ENCODE data around the gene GTSE1. TPM values are rescaled to one million over a fixed set of nuclear protein-coding genes. Genes with fewer than 3 reads are reported as not detected.

GTSE1 gene
- polyA plus RNA-seq, 2 of the 4 experiments (the other 2 are of a cell fraction), result 11.5 to 25.7 TPM

GRCh38 chr22:46260038-46260437, 36.6 kb upstream of the GTSE1 start:
- DNase-seq (ENCODE audit: low read depth in 1 of 2, low spot score in 1 of 2), result no peak
- H3K27ac ChIP-seq, result no peak overlapping the region
- 51% methylated on average over 5 of the region's 6 CpGs for WGBS (ENCODE audit: missing lambda C conversion rate)
- peaks cover 2% of the 10 kb centered on the region; the same call in 1 of the 3 replicates for H3K9me3 ChIP-seq
- ATAC-seq, result no peak
- POLR2A ChIA-PET, result interaction anchor here (1.2 kb wide), 1 partner anchor 8 kb away, joined by 3 read pairs; the partner anchor contains the start of gene TTC38
- no peak for FAIRE-seq
- H3K4me2 ChIP-seq, result no peak overlapping the region
- TF ChIP-seq EP300 (IDR thresholded peaks at IDR 0.05), result no peak
- TF ChIP-seq TFCP2L1 (CRISPR knock-in tag; IDR thresholded peaks at IDR 0.05), result no peak
- no peak for TF ChIP-seq HOXB13 (CRISPR knock-in tag; IDR thresholded peaks at IDR 0.05; ENCODE audit: low read depth)
- no peak for TF ChIP-seq CHD4 (IDR thresholded peaks at IDR 0.05; ENCODE audit: borderline replicate concordance)
- TF ChIP-seq HOXA7 (CRISPR knock-in tag; IDR thresholded peaks at IDR 0.05), result no peak
- no peak for TF ChIP-seq ESRRA (IDR thresholded peaks at IDR 0.05; ENCODE audit: borderline replicate concordance, low read length)
- TF ChIP-seq ZC3H11A (IDR thresholded peaks at IDR 0.05), result no peak
- no peaks in the 10 kb centered on the region for H3K4me1 ChIP-seq
- no peak overlapping the region for H3K4me3 ChIP-seq
- CTCF ChIA-PET, result no interaction called here

GRCh38 chr22:46262449-46263215, 34.0 kb upstream of the GTSE1 start:
- POLR2A ChIA-PET, result no interaction called here
- CTCF ChIA-PET, result no interaction called here
- DNase-seq (ENCODE audit: low read depth in 1 of 2, low spot score in 1 of 2), result no peak
- TF ChIP-seq SMC3 (IDR thresholded peaks at IDR 0.05) (no peak), POLR2A (IDR thresholded peaks at IDR 0.05; ENCODE audit: low read length) (no peak), CBX2 (IDR thresholded peaks at IDR 0.05; ENCODE audit: borderline replicate concordance, low read depth) (no peak), HOXB13 (CRISPR knock-in tag; IDR thresholded peaks at IDR 0.05; ENCODE audit: low read depth) (no peak), CHD4 (IDR thresholded peaks at IDR 0.05; ENCODE audit: borderline replicate concordance) (no peak), FOSL2 (IDR thresholded peaks at IDR 0.05) (no peak), FOSL2 (CRISPR knock-in tag; IDR thresholded peaks at IDR 0.05) (no peak), E2F6 (IDR thresholded peaks at IDR 0.05; ENCODE audit: borderline replicate concordance, low read depth) (no peak), ATOH8 (CRISPR knock-in tag; IDR thresholded peaks at IDR 0.05; ENCODE audit: low read depth) (no peak), JUNB (IDR thresholded peaks at IDR 0.05) (no peak), ZC3H11A (IDR thresholded peaks at IDR 0.05) (no peak), MYC (IDR thresholded peaks at IDR 0.05; ENCODE audit: borderline replicate concordance, low read length) (no peak), RCOR1 (IDR thresholded peaks at IDR 0.05; ENCODE audit: low read depth, low read length) (no peak), MAZ (IDR thresholded peaks at IDR 0.05; ENCODE audit: borderline replicate concordance, low read depth, low read length) (no peak), MAFK (IDR thresholded peaks at IDR 0.05; ENCODE audit: partially characterized antibody) (no peak), TP53 (CRISPR knock-in tag; IDR thresholded peaks at IDR 0.05) (no peak), CTCF (IDR thresholded peaks at IDR 0.05) (no peak), PHF8 (IDR thresholded peaks at IDR 0.05; ENCODE audit: borderline replicate concordance, low read depth) (no peak), HOXA7 (CRISPR knock-in tag; IDR thresholded peaks at IDR 0.05) (no peak)
- WGBS (ENCODE audit: missing lambda C conversion rate), result 73% methylated on average over 22 of the region's 109 CpGs
- H3K4me1 ChIP-seq, result peaks cover 5% of the 10 kb centered on the region; the same call in 1 of the 3 replicates
- peak in 1 of 2 experiments; percentile 36; a peak in 1 of 6 replicates for ATAC-seq
- H3K4me3 ChIP-seq, result no peak overlapping the region
- no peak for FAIRE-seq
- H3K9me3 ChIP-seq, result peaks cover 6% of the 10 kb centered on the region; the same call in 1 of the 3 replicates
- no peak overlapping the region for H3K4me2 ChIP-seq
- H3K27ac ChIP-seq, result no peak overlapping the region
